COR-L47 (cell line): ENCODE measurements around the gene LGR5.

Experiments used
- DNase-seq: peaks from one replicate; lab custom pipeline; 2025; lab: John Stamatoyannopoulos, UW

LGR5 gene

GRCh38 chr12:71439613-71440344, at the start of gene LGR5:
TSS of gene LGR5 (plus strand) at chr12:71439798. CDS start at chr12:71440081, 283 bp downstream.
- peak; percentile 62 for DNase-seq

GRCh38 chr12:71392521-71393145, 47.0 kb upstream of the LGR5 start:
- DNase-seq, result peak; percentile 59

DNA sequence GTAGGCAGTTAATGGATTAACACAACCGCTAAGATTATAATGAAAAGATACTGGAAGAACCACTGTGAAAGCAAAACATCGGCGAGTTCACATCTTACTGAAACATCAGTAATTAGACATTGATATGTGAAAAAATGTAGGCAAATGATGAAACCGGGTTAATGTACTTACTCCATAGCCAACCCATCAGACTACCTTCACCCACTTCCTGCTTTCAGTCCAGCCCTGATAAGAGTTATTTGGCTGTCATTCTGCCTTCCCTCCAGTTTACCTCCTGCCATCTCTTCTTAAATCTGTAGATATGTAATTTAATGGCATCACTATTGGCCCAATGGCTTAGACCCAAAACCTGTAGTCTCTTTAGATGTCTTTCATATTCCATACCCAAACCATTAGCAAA, 46.0 kb upstream of the LGR5 start:
- DNase-seq, result no peak

- no peak for DNase-seq
Measured at GRCh38 chr12:71397433-71397954, 42.1 kb upstream of the LGR5 start.

GRCh38 chr12:71399197-71399596, 40.4 kb upstream of the LGR5 start:
- DNase-seq, result no peak

DNA sequence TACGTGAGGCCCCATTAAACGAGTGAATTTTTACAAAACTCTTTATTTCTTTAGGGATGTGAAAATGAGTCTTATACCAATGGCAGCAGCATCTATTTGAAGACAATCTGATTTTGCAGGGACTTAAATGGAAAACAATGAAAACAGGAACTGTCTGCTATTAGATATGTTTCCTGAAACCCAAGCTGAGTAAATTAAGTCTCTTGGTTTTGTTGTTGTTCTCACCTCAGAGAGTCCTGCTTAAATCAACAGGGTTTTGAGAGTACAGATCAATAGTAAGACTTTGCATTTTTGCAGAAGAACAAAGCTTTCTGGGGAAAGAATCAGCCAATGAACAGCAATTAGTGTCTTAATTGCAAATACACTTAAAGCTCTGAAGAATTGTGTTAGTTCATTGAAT, 39.1 kb upstream of the LGR5 start:
- DNase-seq, result no peak

GRCh38 chr12:71405884-71406283, 33.7 kb upstream of the LGR5 start:
- DNase-seq, result no peak

- DNase-seq, result no peak
Measured at GRCh38 chr12:71407732-71408131, 31.9 kb upstream of the LGR5 start.

DNA sequence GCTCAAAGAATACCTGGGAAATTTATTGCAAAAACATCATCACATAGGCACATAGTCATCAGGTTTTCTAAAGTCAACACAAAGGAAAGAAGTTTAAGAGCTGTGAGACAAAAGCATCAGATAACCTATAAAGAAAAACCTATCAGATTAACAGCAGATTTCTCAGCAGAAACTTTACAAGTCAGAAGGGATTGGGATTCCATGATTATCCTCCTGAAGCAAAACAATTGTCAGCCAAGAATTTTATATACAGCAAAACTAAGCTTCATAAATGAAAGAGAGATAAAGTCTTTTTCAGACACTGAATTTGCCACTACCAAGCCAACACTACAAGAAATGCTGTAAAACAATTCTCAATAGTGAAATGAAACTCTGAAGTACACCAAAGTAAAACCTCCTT, 28.8 kb upstream of the LGR5 start:
- no peak for DNase-seq

GRCh38 chr12:71411635-71412034, 28.0 kb upstream of the LGR5 start:
- DNase-seq, result no peak

- DNase-seq, result peak; percentile 67
Measured at GRCh38 chr12:71415336-71416231, 24.0 kb upstream of the LGR5 start.

- DNase-seq, result no peak
Measured at GRCh38 chr12:71417181-71417580, 22.4 kb upstream of the LGR5 start.

GRCh38 chr12:71420775-71421406, 18.7 kb upstream of the LGR5 start:
- DNase-seq, result no peak

- no peak for DNase-seq
Measured at GRCh38 chr12:71425568-71426299, 13.9 kb upstream of the LGR5 start.

DNA sequence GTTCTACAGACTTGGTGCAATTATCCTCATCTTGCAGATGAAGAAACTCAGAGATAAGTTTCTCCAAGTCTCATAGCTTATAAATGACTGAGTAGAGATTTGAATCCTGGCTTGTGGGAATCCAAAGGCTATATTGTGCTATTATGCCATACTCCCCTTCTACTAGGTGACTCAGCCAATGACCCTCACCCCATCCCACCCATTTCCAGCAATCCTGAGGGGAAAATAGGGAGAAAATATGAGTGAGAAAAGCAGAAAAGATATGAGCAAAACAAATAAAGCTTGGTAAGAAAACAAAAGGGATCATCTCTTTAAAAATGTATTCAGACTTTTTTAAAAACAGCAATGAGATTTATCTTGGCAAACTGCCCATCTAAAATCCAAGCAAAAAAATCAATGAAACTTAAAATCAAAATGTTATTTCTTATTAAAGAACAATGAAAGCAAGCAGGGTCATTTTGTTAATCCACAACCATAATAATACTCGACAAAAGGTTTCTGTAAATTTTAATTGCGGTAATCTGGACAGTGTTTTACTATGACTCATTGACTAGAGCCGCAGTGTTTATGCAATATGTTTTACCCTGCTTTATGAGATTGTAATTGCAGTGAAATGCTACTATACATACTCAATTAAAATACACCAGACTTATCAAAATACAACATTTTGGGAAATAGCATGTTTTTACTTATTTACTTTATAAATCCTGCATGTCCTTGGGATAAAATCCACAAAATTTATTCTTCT, 13.1 kb upstream of the LGR5 start:
- DNase-seq, result peak; percentile 20

DNA sequence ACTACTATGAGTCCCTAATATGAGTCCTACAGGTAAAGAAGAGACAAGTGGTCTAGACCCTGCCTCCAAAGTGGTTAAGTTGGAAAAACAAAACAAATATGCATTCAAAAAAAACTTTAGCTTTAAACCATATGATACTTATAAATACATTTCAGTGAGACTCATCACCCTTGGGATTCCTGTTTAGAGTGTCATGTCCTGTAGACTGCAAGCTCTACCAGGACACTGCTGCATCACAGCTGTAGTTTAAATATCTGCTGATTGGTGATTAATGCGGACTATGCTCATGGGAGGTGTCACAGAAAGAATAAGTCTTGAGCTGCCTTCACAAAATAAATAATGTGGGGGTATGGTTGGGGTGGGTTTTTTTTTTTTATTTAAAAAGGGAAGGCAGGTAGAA, 8.8 kb upstream of the LGR5 start:
- no peak for DNase-seq

GRCh38 chr12:71431991-71432390, 7.6 kb upstream of the LGR5 start:
- DNase-seq, result no peak

GRCh38 chr12:71432936-71433335, 6.7 kb upstream of the LGR5 start:
- DNase-seq, result no peak

DNA sequence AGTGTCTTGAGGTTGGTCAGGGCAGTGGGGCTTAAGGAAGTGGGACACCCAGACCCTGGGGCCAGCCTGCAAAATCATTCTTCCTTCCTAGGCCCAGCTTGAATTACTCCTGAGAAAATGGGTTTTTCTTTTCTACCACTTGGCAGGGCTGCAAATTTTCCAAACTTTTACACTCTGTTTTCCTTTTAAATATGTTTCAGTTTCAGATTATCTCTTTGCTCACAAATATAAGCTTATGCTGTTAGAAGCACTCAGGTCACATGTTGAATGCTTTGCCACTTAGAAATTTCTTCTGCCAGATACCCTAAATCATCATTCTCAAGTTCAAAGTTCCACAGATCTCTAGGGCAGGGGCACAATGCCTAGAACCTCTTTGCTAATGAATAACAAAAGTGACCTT, 2.9 kb upstream of the LGR5 start:
- no peak for DNase-seq

DNA sequence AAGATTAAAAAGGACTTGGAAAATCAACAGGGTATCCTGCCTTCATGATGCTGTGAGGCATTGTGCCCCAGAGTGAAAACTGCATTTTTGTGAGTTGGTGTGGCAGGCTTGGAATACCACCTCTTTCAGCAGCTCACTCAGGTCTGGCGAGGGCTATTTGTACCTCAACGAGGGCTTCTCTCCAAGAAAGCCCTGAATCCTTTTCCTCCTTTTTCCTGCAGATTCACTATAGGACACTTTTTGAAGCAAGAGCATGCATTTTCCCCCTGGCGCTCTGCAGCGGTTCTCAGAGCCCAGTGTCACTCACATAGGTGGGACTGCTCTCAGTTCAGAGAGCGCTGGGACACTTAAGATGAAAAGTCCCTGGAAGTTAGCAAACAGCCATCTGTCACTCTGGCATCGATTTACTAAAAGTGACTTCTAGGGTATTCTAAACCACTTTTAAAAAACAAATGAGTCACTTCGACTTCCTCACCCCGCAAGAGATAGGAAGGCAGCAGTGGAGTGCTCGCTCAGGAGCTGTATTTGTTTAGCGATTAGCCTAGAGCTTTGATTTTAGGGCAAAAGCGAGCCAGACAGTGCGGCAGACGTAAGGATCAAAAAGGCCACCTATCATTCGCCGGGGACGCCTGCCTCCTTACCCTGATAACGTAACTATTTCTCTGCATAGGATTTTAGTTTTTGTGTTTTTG, 782 bp upstream of the LGR5 start:
- no peak for DNase-seq
